HepG2 (cell line): ENCODE measurements around the gene EOLA1. TPM values are rescaled to one million over a fixed set of nuclear protein-coding genes. Genes with fewer than 3 reads are reported as not detected.

Experiments used
- MAZ ChIP-seq, 2 experiments: sonication (generic) in 1 of 2; formaldehyde crosslinking in 1 of 2; IDR thresholded peaks; 2 replicates each; pipeline versions ENCODE4 v1.5.0 to v1.6.1; 2012 to 2020; ENCODE audit warnings: low read depth in 2 of 2, mild to moderate bottlenecking in 2 of 2, borderline replicate concordance in 1 of 2, improper control_type of control experiment in 1 of 2, low read length in 1 of 2, missing genetic modification reagents in 1 of 2, moderate library complexity in 1 of 2
- ZFP82 ChIP-seq: sonication (generic); formaldehyde crosslinking; IDR thresholded peaks from 2 replicates; pipeline ENCODE4 v1.5.1; 2020; ENCODE audit warnings: mild to moderate bottlenecking, missing genetic modification reagents, borderline replicate concordance
- ZNF142 ChIP-seq: sonication (generic); formaldehyde crosslinking; IDR thresholded peaks from 2 replicates; pipeline ENCODE4 v1.4.0; 2020; ENCODE audit warnings: missing genetic modification reagents
- ZNF143 ChIP-seq: sonication (generic); formaldehyde crosslinking; IDR thresholded peaks from 2 replicates; pipeline ENCODE4 v1.4.0; 2020; ENCODE audit warnings: missing genetic modification reagents
- ZNF710 ChIP-seq: sonication (generic); formaldehyde crosslinking; IDR thresholded peaks from 2 replicates; pipeline ENCODE4 v1.5.0; 2020; ENCODE audit warnings: mild to moderate bottlenecking, missing genetic modification reagents, borderline replicate concordance
- polyA plus RNA-seq, 8 experiments: library from polyadenylated mRNA; depleted of rRNA in 3 of 8; stranded (reverse) in 7 of 8; unstranded in 1 of 8; fragments of >200 nt; fragmentation: Illumina TruSeq in 4 of 8; extraction: Trizol in 4 of 8; gene quantifications; 2 replicates each; pipeline versions ENCODE4 v1.2.1 to v1.2.3, GENCODE V29; 2011 to 2016; ENCODE audit warnings: low read depth in 4 of 8, missing spikeins in 1 of 8, mixed read lengths in 1 of 8; ENCODE audit not compliant: insufficient read depth in 1 of 8
- total RNA-seq, 5 experiments: library from RNA; depleted of rRNA; stranded (reverse); fragments of >200 nt; fragmentation: Illumina TruSeq; extraction: Trizol; gene quantifications; 2 replicates each; pipeline ENCODE4 v1.2.3, GENCODE V29; 2016; ENCODE audit warnings: low read depth in 1 of 5

Gene EOLA1
- total and polyA plus RNA-seq, 2 of the 13 experiments (the other 11 are each of a cell fraction or from before 2014, with no cell fraction given): 6.5 to 9.6 TPM

GRCh38 chrX:149515954-149516602 lies 24.7 kb upstream of the EOLA1 start (continued):
- TF ChIP-seq MAZ (IDR thresholded peaks at IDR 0.05; ENCODE audit: borderline replicate concordance, low read depth, low read length) (no peak), MAZ (CRISPR knock-in tag; IDR thresholded peaks at IDR 0.05; ENCODE audit: low read depth) (no peak), ZNF142 (CRISPR knock-in tag) (no peak), ZFP82 (CRISPR knock-in tag) (no peak), ZNF143 (CRISPR knock-in tag) (no peak), ZNF710 (no peak)
